H9 (cell line): ENCODE results near the gene SGSM2. TPM values are rescaled to one million over a fixed set of nuclear protein-coding genes. Genes with fewer than 3 reads are reported as not detected.

ENCODE experiments used
- DNase-seq: peaks from one replicate; pipeline ENCODE4 v3.0.0-alpha.2; 2017
- H2AFZ ChIP-seq: one replicate; pipeline ENCODE4 v1.6.1; 2013; ENCODE audit warnings: mild to moderate bottlenecking, low read length, control low read depth, moderate library complexity
- H2AK5ac ChIP-seq: 2 replicates; pipeline ENCODE4 v1.6.1; 2013; ENCODE audit warnings: low read length, control low read depth, mixed read lengths; ENCODE audit not compliant: insufficient read length
- H2BK120ac ChIP-seq: one replicate; pipeline ENCODE4 v1.6.1; 2013; ENCODE audit warnings: low read depth, mild to moderate bottlenecking, low read length, control low read depth, inconsistent platforms; ENCODE audit not compliant: poor library complexity, severe bottlenecking
- H2BK12ac ChIP-seq: 2 replicates; pipeline ENCODE4 v1.6.1; 2013; ENCODE audit warnings: low read length, control low read depth, mixed read lengths, low read depth; ENCODE audit not compliant: insufficient read length
- H2BK15ac ChIP-seq: 2 replicates; pipeline ENCODE4 v1.6.1; 2013; ENCODE audit warnings: low read depth, low read length, control low read depth
- H2BK20ac ChIP-seq: one replicate; pipeline ENCODE4 v1.6.1; 2013; ENCODE audit warnings: low read depth, mild to moderate bottlenecking, low read length, control low read depth, inconsistent platforms; ENCODE audit not compliant: poor library complexity, severe bottlenecking
- H2BK5ac ChIP-seq: 2 replicates; pipeline ENCODE4 v1.6.1; 2013; ENCODE audit warnings: low read length, control low read depth, mixed read lengths; ENCODE audit not compliant: insufficient read length
- H3K14ac ChIP-seq: 2 replicates; pipeline ENCODE4 v1.6.1; 2013; ENCODE audit warnings: low read length, control low read depth; ENCODE audit not compliant: insufficient read depth
- H3K18ac ChIP-seq: 2 replicates; pipeline ENCODE4 v1.6.1; 2013; ENCODE audit warnings: low read depth, mild to moderate bottlenecking, mixed read lengths, low read length, control low read depth; ENCODE audit not compliant: insufficient read length
- H3K23ac ChIP-seq: 2 replicates; pipeline ENCODE4 v1.6.1; 2013; ENCODE audit warnings: low read length, control low read depth, mixed read lengths, low read depth; ENCODE audit not compliant: insufficient read length
- H3K23me2 ChIP-seq: 2 replicates; pipeline ENCODE4 v1.6.1; 2013; ENCODE audit warnings: low read depth, mild to moderate bottlenecking, mixed read lengths, low read length, control low read depth; ENCODE audit not compliant: insufficient read length, poor library complexity, severe bottlenecking
- H3K27ac ChIP-seq: 2 replicates; pipeline ENCODE4 v1.5.1; 2013; ENCODE audit warnings: low read length, control low read depth, mixed read lengths, low read depth; ENCODE audit not compliant: insufficient read length
- H3K27me3 ChIP-seq: 2 replicates; pipeline ENCODE4 v1.6.1; 2013; ENCODE audit warnings: low read length, control low read depth, inconsistent platforms; ENCODE audit not compliant: insufficient read depth
- H3K4ac ChIP-seq: 2 replicates; pipeline ENCODE4 v1.6.1; 2013; ENCODE audit warnings: low read depth, mild to moderate bottlenecking, control low read depth, inconsistent platforms, low read length, moderate library complexity
- H3K4me1 ChIP-seq: 2 replicates; pipeline ENCODE4 v1.6.1; 2013; ENCODE audit warnings: low read length, control low read depth, inconsistent platforms; ENCODE audit not compliant: insufficient read depth
- H3K4me2 ChIP-seq: 2 replicates; pipeline ENCODE4 v1.6.1; 2013; ENCODE audit warnings: low read length, control low read depth, mixed read lengths; ENCODE audit not compliant: insufficient read length, insufficient read depth
- H3K56ac ChIP-seq: 2 replicates; pipeline ENCODE4 v1.6.1; 2013; ENCODE audit warnings: low read depth, mild to moderate bottlenecking, mixed read lengths, low read length, control low read depth; ENCODE audit not compliant: insufficient read length
- H3K79me1 ChIP-seq: 2 replicates; pipeline ENCODE4 v1.6.1; 2013; ENCODE audit warnings: low read depth, mild to moderate bottlenecking, moderate library complexity, low read length, control low read depth, inconsistent platforms; ENCODE audit not compliant: insufficient read depth, poor library complexity, severe bottlenecking
- H3K79me2 ChIP-seq: 2 replicates; pipeline ENCODE4 v1.6.1; 2013; ENCODE audit warnings: low read length, control low read depth, inconsistent platforms; ENCODE audit not compliant: insufficient read depth
- H3K9ac ChIP-seq: 2 replicates; pipeline ENCODE4 v1.6.1; 2013; ENCODE audit warnings: low read length, control low read depth, mixed read lengths; ENCODE audit not compliant: insufficient read length; ENCODE audit errors: extremely low read depth
- H3K9me3 ChIP-seq: one replicate; pipeline ENCODE4 v1.6.1; 2013; ENCODE audit warnings: low read depth, low read length, inconsistent platforms; ENCODE audit not compliant: control insufficient read depth
- H3T11ph ChIP-seq: one replicate; pipeline ENCODE4 v1.6.1; 2013; ENCODE audit warnings: mild to moderate bottlenecking, low read length, control low read depth, inconsistent platforms
- H4K20me1 ChIP-seq: one replicate; pipeline ENCODE4 v1.6.1; 2013; ENCODE audit not compliant: control insufficient read depth, insufficient read length, insufficient read depth
- H4K5ac ChIP-seq: 2 replicates; pipeline ENCODE4 v1.6.1; 2013; ENCODE audit warnings: low read depth, mild to moderate bottlenecking, mixed read lengths, low read length, control low read depth; ENCODE audit not compliant: insufficient read length
- H4K8ac ChIP-seq: replicated peaks from 2 replicates; pipeline ENCODE4 v1.6.1; 2013; ENCODE audit warnings: low read length, control low read depth, mixed read lengths, low read depth; ENCODE audit not compliant: insufficient read length
- H4K91ac ChIP-seq: 2 replicates; pipeline ENCODE4 v1.6.1; 2013; ENCODE audit warnings: low read depth, mild to moderate bottlenecking, moderate library complexity, mixed read lengths, low read length, control low read depth; ENCODE audit not compliant: insufficient read length
- H3K27ac Mint-ChIP-seq, 3 experiments: 2 replicates in 2 of 3; 3 replicates in 1 of 3; pipeline ENCODE4 v1.8.0; 2020 to 2021; ENCODE audit warnings: mixed read lengths in 3 of 3, mild to moderate bottlenecking in 1 of 3, moderate library complexity in 1 of 3
- H3K27me3 Mint-ChIP-seq: 2 replicates; pipeline ENCODE4 v1.8.0; 2021; ENCODE audit warnings: low read depth, mild to moderate bottlenecking, moderate library complexity, mixed read lengths
- H3K36me3 Mint-ChIP-seq, 3 experiments: 2 replicates in 2 of 3; 3 replicates in 1 of 3; pipeline ENCODE4 v1.8.0; 2020 to 2021; ENCODE audit warnings: low read depth in 3 of 3, mixed read lengths in 3 of 3; ENCODE audit not compliant: insufficient read depth in 1 of 3
- H3K4me1 Mint-ChIP-seq, 2 experiments: 2 replicates each; pipeline ENCODE4 v1.8.0; 2020; ENCODE audit warnings: mixed read lengths in 2 of 2
- H3K4me3 Mint-ChIP-seq, 2 experiments: 2 replicates in 1 of 2; 3 replicates in 1 of 2; pipeline ENCODE4 v1.8.0; 2020 to 2021; ENCODE audit warnings: mild to moderate bottlenecking in 2 of 2, mixed read lengths in 2 of 2, moderate library complexity in 1 of 2
- H3K9me3 Mint-ChIP-seq, 2 experiments: 2 replicates in 1 of 2; 3 replicates in 1 of 2; pipeline ENCODE4 v1.8.0; 2020; ENCODE audit warnings: mild to moderate bottlenecking in 2 of 2, mixed read lengths in 2 of 2, moderate library complexity in 1 of 2
- CTCF ChIP-seq: fragments of 200-600 bp; sonication (generic); conservative IDR thresholded peaks from 3 replicates; pipeline ENCODE4 v1.8.0; 2021; ENCODE audit warnings: antibody characterized with exemption, mild to moderate bottlenecking
- WGBS: extraction: QIAGEN DNeasy Blood & Tissue Kit; methylation state at CpG from one replicate; pipeline ENCODE4 v1.1.7; 2013; ENCODE audit warnings: missing lambda C conversion rate, low lambda C conversion rate, mixed read lengths; ENCODE audit not compliant: insufficient read length; ENCODE audit errors: extremely low coverage; 5-methylcytosine and 5-hydroxymethylcytosine counted together
- total RNA-seq: library from RNA; stranded (reverse); gene quantifications from 2 replicates; pipeline ENCODE4 v1.2.1, GENCODE V29; 2021

The SGSM2 gene
- total RNA-seq, 1 experiment from 2014 or later: 45.6 TPM

- no peak overlapping the region for H3K14ac ChIP-seq
These were observed 59.4 kb downstream of the SGSM2 start for GRCh38 chr17:2396568-2397246.

More at GRCh38 chr17:2396568-2397246, 59.4 kb downstream of the SGSM2 start:
- H3K23ac ChIP-seq: no peak overlapping the region
- no peak overlapping the region for H3T11ph ChIP-seq
- H2BK120ac ChIP-seq: no peak overlapping the region
- H2AK5ac ChIP-seq: no peak overlapping the region
- H3K4me1 ChIP-seq: peaks cover 11% of the 10 kb centered on the region; the same call in 1 of the 2 replicates
- H3K79me2 ChIP-seq: peaks cover 2% of the 10 kb centered on the region; the same call in 1 of the 2 replicates
- no peak overlapping the region for H2BK20ac ChIP-seq
- H3K27ac ChIP-seq: no peak overlapping the region
- H2BK12ac ChIP-seq: no peak overlapping the region
- H4K91ac ChIP-seq: no peak overlapping the region
- no peaks in the 10 kb centered on the region for H3K9me3 ChIP-seq
- no peak overlapping the region for H3K9ac ChIP-seq
- H3K4me2 ChIP-seq: peak overlapping the region; percentile 28
- no peak overlapping the region for H3K4ac ChIP-seq
- Mint-ChIP-seq H3K27me3 (peaks cover 1% of the 10 kb centered on the region), H3K9me3 (no peaks in the 10 kb centered on the region; a peak in 2 of 5 replicates), H3K4me1 (peaks cover 35 to 50% of the 10 kb centered on the region in 2 experiments), H3K36me3 (peaks cover 0 to 4% (median 0%) of the 10 kb centered on the region in 3 experiments; a peak in 1 of 7 replicates), H3K4me3 (peak overlapping the region; percentile 45 to 96), H3K27ac (peak overlapping the region in 2 of 3 experiments; percentile 96 to 97; a peak in 6 of 7 replicates)
- H2BK15ac ChIP-seq: no peak overlapping the region
- DNase-seq: peak; percentile 99
- no CpG with 5 or more reads among the region's 34 CpGs for WGBS
- no peak overlapping the region for H3K18ac ChIP-seq
- no peaks in the 10 kb centered on the region for H4K20me1 ChIP-seq
- TF ChIP-seq CTCF: no peak
- no peak overlapping the region for H2BK5ac ChIP-seq
- H4K5ac ChIP-seq: no peak overlapping the region
- no peak overlapping the region for H2AFZ ChIP-seq
- H3K56ac ChIP-seq: no peak overlapping the region
- no peak overlapping the region for H4K8ac ChIP-seq
- H3K27me3 ChIP-seq: no peaks in the 10 kb centered on the region
- H3K23me2 ChIP-seq: peaks cover 18% of the 10 kb centered on the region
- H3K79me1 ChIP-seq: no peaks in the 10 kb centered on the region
